Keratinocyte (primary cell): Measurements from ENCODE around the gene KAZALD1.

Experiments used
- CTCF ChIP-seq, 3 experiments: IDR thresholded peaks in 1 of 3; conservative IDR thresholded peaks in 1 of 3; optimal IDR thresholded peaks in 1 of 3; 2 replicates in 2 of 3; 3 replicates in 1 of 3; pipeline versions ENCODE3 to v1.5.1; 2011; ENCODE audit warnings: low read length in 3 of 3, mild to moderate bottlenecking in 3 of 3, moderate library complexity in 2 of 3, control low read depth in 1 of 3, inconsistent platforms in 1 of 3; ENCODE audit not compliant: insufficient read depth in 2 of 3; ENCODE audit errors: extremely low read depth in 1 of 3
- EZH2 ChIP-seq: IDR thresholded peaks from one replicate; pipeline ENCODE4 v1.6.1; 2012; ENCODE audit warnings: inconsistent platforms, mild to moderate bottlenecking, low read length, moderate library complexity

- TF ChIP-seq CTCF (optimal IDR thresholded peaks at IDR 0.05 in 1 of 3, IDR thresholded peaks at IDR 0.05 in 1 of 3, conservative IDR thresholded peaks at IDR 0.05 in 1 of 3; ENCODE audit: extremely low read depth in 1 of 3, insufficient read depth in 2 of 3, low read length in 3 of 3): no peak
- TF ChIP-seq EZH2: no peak
These were observed 18.1 kb downstream of the KAZALD1 start for GRCh38 chr10:101079874-101080273.
